ENCODE measurements around the gene SEC14L1.

The SEC14L1 gene

DNA sequence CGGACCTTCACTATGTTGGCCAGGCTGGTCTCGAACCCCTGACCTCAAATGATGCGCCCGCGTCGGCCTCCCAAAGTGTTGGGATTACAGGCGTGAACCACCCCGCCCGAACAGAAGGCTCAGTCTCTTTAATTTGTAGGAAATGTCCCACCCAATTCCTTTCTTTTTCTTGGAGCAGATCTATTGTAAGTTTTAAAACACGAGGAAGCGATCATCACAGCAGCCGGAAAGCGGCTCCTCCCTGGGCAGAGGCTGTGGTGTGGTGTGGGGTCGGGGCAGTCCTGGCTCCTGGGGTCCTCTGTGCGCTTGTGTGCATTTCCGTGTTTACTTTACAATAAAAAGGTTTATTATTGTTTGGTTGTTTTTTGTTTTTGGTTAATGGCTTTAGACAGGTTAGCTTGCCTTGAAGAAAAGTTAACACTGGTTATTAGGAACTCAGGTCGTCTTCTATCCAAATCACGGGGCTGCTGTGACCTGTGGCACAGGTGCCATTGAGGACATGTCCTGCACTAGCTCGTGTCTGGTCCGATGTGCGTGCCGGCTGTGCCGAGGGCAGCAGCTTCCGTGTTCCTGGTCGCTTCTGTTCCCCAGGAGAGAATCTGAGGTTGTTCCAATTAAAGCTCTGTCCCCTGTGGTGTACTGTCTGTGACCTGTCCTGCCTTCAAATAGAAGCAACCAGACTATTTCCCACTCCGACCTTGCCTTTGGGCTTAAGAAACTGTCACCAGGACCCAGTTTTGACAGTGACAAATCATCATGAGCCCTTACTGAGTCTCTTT is 83.1 kb downstream of the SEC14L1 start:
- H3K4me3 ChIP-seq (ENCODE audit: severe bottlenecking): no peak overlapping the region
- DNase-seq (ENCODE audit: low spot score) (no peak), ATAC-seq (ENCODE audit: low read depth) (no peak)
- no peaks in the 10 kb centered on the region for H3K9me3 ChIP-seq (ENCODE audit: severe bottlenecking)
- H3K36me3 ChIP-seq (ENCODE audit: low read depth): no peaks in the 10 kb centered on the region
- no peaks in the 10 kb centered on the region for H3K27me3 ChIP-seq (ENCODE audit: insufficient read depth, poor library complexity, severe bottlenecking)
- no peak overlapping the region for H3K27ac ChIP-seq (ENCODE audit: poor library complexity, severe bottlenecking)
- TF ChIP-seq, protein P1, sequence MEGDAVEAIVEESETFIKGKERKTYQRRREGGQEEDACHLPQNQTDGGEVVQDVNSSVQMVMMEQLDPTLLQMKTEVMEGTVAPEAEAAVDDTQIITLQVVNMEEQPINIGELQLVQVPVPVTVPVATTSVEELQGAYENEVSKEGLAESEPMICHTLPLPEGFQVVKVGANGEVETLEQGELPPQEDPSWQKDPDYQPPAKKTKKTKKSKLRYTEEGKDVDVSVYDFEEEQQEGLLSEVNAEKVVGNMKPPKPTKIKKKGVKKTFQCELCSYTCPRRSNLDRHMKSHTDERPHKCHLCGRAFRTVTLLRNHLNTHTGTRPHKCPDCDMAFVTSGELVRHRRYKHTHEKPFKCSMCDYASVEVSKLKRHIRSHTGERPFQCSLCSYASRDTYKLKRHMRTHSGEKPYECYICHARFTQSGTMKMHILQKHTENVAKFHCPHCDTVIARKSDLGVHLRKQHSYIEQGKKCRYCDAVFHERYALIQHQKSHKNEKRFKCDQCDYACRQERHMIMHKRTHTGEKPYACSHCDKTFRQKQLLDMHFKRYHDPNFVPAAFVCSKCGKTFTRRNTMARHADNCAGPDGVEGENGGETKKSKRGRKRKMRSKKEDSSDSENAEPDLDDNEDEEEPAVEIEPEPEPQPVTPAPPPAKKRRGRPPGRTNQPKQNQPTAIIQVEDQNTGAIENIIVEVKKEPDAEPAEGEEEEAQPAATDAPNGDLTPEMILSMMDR (IDR thresholded peaks at IDR 0.05; ENCODE audit: poor library complexity, severe bottlenecking): no peak
- H3K4me1 ChIP-seq (ENCODE audit: insufficient read depth, poor library complexity, severe bottlenecking): no peaks in the 10 kb centered on the region

DNA sequence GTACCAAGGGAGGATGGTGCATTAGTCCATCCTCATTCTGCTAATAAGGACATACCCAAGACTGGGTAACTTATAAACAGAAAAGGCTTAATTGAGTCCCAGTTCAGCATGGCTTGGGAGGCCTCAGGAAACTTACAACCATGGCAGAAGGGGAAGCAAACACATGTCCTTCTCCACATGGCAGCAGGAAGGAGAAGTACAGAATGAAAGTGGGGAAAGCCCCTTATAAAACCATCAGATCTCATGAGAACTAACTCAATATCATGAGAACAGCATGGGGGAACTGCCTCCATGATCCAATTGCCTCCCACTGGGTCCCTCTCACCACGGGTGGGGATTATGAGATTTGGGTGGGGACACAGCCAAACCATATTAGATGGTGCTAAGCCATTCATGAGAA is 84.5 kb downstream of the SEC14L1 start:
- no peaks in the 10 kb centered on the region for H3K27me3 ChIP-seq (ENCODE audit: insufficient read depth, poor library complexity, severe bottlenecking)
- no peak overlapping the region for H3K27ac ChIP-seq (ENCODE audit: poor library complexity, severe bottlenecking)
- ATAC-seq (ENCODE audit: low read depth): no peak
- DNase-seq (ENCODE audit: low spot score): no peak
- TF ChIP-seq, protein P1 (IDR thresholded peaks at IDR 0.05; ENCODE audit: poor library complexity, severe bottlenecking): no peak
- H3K9me3 ChIP-seq (ENCODE audit: severe bottlenecking): no peaks in the 10 kb centered on the region
- no peaks in the 10 kb centered on the region for H3K4me1 ChIP-seq (ENCODE audit: insufficient read depth, poor library complexity, severe bottlenecking)
- no peaks in the 10 kb centered on the region for H3K36me3 ChIP-seq (ENCODE audit: low read depth)
- H3K4me3 ChIP-seq (ENCODE audit: severe bottlenecking): no peak overlapping the region

DNA sequence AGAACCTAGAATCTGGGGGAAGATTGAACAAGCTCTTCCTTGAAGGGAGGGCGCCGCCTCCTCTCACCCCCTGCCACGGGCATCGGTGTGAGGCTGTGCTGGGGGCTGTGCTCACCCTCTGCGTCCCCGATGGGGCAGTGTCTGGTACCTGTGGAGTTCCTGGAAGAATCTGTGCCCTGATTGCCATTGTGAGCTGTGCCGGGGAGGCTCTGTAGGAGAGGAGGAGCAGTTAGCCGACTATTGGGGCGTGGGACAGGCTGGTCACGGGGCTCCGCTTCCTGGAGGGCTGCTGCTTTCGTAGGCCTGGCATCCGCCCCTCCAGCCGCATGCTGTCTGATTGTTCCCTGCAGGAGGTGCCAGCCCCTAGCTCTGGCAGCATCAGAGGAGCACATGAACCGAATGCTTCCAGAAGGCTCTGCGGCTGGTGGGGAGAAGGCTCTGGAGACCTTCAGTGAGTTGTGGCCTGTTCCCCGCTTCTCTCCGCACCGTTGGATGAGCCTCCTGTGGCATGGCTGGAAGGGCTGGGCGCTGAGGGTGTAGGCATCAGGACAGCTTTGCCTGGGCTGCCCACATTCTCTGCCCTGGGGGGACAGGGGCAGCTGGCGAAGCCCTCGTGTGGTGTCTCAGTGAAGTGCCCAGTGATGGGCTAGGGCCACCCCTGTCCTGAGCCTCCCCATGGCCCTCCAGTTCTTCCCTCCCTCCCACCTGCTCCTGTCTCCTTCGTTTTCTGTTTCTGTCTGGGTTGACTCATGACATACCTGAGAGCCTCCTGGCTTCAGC is 86.9 kb downstream of the SEC14L1 start:
- no peaks in the 10 kb centered on the region for H3K27me3 ChIP-seq (ENCODE audit: insufficient read depth, poor library complexity, severe bottlenecking)
- TF ChIP-seq, protein P1 (IDR thresholded peaks at IDR 0.05; ENCODE audit: poor library complexity, severe bottlenecking): no peak
- no peak for DNase-seq (ENCODE audit: low spot score)
- no peaks in the 10 kb centered on the region for H3K4me1 ChIP-seq (ENCODE audit: insufficient read depth, poor library complexity, severe bottlenecking)
- ATAC-seq (ENCODE audit: low read depth): peak; percentile 18; the same call in 1 of the 3 replicates
- H3K36me3 ChIP-seq (ENCODE audit: low read depth): no peaks in the 10 kb centered on the region
- no peak overlapping the region for H3K4me3 ChIP-seq (ENCODE audit: severe bottlenecking)
- H3K27ac ChIP-seq (ENCODE audit: poor library complexity, severe bottlenecking): no peak overlapping the region
- no peaks in the 10 kb centered on the region for H3K9me3 ChIP-seq (ENCODE audit: severe bottlenecking)

DNA sequence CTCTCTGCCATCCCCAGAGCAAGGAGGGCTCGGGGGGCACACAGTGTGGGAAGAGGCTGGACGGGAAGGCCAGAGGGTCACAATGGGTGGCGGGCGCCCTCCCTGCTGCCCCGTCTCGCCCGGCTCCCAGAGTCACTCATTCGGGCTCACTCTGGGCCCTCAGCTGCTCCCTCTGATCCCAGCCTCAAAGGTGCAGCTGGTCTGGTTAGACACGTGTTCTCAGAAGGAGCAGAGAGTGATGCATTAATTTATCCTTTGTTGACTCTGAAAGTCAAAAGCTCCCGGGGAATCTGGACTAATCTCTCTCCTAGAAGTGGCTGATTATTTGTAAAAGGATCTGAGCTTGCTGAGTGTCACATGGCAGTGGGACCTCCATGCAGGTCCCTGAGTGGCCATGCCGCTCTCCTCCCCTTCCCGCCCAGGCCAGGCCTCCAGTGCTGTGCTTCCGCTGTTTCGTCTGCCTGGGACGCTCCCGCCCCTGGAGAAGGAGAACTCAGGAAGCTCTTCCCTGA is 87.5 kb downstream of the SEC14L1 start:
- H3K4me1 ChIP-seq (ENCODE audit: insufficient read depth, poor library complexity, severe bottlenecking): no peaks in the 10 kb centered on the region
- no peaks in the 10 kb centered on the region for H3K27me3 ChIP-seq (ENCODE audit: insufficient read depth, poor library complexity, severe bottlenecking)
- TF ChIP-seq, protein P1 (IDR thresholded peaks at IDR 0.05; ENCODE audit: poor library complexity, severe bottlenecking): no peak
- H3K27ac ChIP-seq (ENCODE audit: poor library complexity, severe bottlenecking): no peak overlapping the region
- H3K36me3 ChIP-seq (ENCODE audit: low read depth): no peaks in the 10 kb centered on the region
- H3K9me3 ChIP-seq (ENCODE audit: severe bottlenecking): no peaks in the 10 kb centered on the region
- ATAC-seq (ENCODE audit: low read depth): no peak
- H3K4me3 ChIP-seq (ENCODE audit: severe bottlenecking): no peak overlapping the region
- no peak for DNase-seq (ENCODE audit: low spot score)
